HG03066 (cell line): ENCODE measurements around the gene C1QTNF1.

ENCODE experiments used
- ATAC-seq: cut with Tn5 transposase; IDR thresholded peaks from one replicate; pipeline ENCODE4 v1.9.1; 2021; ENCODE audit warnings: low read depth; ENCODE audit not compliant: unreplicated experiment

C1QTNF1 gene

GRCh38 chr17:78992542-78993212 lies 31.3 kb upstream of the C1QTNF1 start:
- no peak for ATAC-seq

GRCh38 chr17:78993241-78993956 lies 30.6 kb upstream of the C1QTNF1 start:
- no peak for ATAC-seq

- no peak for ATAC-seq
Observed at GRCh38 chr17:78993981-78994671, 29.8 kb upstream of the C1QTNF1 start.

GRCh38 chr17:78995022-78995760 lies 28.8 kb upstream of the C1QTNF1 start:
- ATAC-seq: no peak

- ATAC-seq: no peak
Observed at GRCh38 chr17:78995761-78996451, 28.1 kb upstream of the C1QTNF1 start.

- no peak for ATAC-seq
Observed at GRCh38 chr17:78996781-78997201, 27.2 kb upstream of the C1QTNF1 start.

- ATAC-seq: no peak
Observed at GRCh38 chr17:78997231-78997741, 26.7 kb upstream of the C1QTNF1 start.

- ATAC-seq: no peak
Observed at GRCh38 chr17:78997881-78998280, 26.1 kb upstream of the C1QTNF1 start.

- ATAC-seq: no peak
Observed at GRCh38 chr17:78998311-78999055, 25.5 kb upstream of the C1QTNF1 start.

GRCh38 chr17:78999056-78999768 lies 24.8 kb upstream of the C1QTNF1 start:
- ATAC-seq: no peak

- no peak for ATAC-seq
Observed at GRCh38 chr17:78999947-79000395, 24.0 kb upstream of the C1QTNF1 start.

GRCh38 chr17:79000396-79001189 lies 23.4 kb upstream of the C1QTNF1 start:
- ATAC-seq: no peak

GRCh38 chr17:79001190-79002020 lies 22.6 kb upstream of the C1QTNF1 start:
- no peak for ATAC-seq

GRCh38 chr17:79002291-79002690 lies 21.7 kb upstream of the C1QTNF1 start:
- no peak for ATAC-seq

GRCh38 chr17:79002796-79003593 lies 21.0 kb upstream of the C1QTNF1 start:
- ATAC-seq: no peak

- no peak for ATAC-seq
Observed at GRCh38 chr17:79003661-79004411, 20.1 kb upstream of the C1QTNF1 start.
